22Rv1 (cell line): Measurements from ENCODE around the gene LTF.

Experiments
- ZFX ChIP-seq: fragments of 450-650 bp; IDR thresholded peaks from 2 replicates; pipeline ENCODE4 v1.6.1; 2017; ENCODE audit warnings: antibody characterized with exemption, borderline replicate concordance
- TF ChIP-seq, protein P1 (sequence below): fragments of 450-650 bp; IDR thresholded peaks from 2 replicates; pipeline ENCODE4 v1.5.1; 2017; ENCODE audit warnings: mild to moderate bottlenecking

DNA sequence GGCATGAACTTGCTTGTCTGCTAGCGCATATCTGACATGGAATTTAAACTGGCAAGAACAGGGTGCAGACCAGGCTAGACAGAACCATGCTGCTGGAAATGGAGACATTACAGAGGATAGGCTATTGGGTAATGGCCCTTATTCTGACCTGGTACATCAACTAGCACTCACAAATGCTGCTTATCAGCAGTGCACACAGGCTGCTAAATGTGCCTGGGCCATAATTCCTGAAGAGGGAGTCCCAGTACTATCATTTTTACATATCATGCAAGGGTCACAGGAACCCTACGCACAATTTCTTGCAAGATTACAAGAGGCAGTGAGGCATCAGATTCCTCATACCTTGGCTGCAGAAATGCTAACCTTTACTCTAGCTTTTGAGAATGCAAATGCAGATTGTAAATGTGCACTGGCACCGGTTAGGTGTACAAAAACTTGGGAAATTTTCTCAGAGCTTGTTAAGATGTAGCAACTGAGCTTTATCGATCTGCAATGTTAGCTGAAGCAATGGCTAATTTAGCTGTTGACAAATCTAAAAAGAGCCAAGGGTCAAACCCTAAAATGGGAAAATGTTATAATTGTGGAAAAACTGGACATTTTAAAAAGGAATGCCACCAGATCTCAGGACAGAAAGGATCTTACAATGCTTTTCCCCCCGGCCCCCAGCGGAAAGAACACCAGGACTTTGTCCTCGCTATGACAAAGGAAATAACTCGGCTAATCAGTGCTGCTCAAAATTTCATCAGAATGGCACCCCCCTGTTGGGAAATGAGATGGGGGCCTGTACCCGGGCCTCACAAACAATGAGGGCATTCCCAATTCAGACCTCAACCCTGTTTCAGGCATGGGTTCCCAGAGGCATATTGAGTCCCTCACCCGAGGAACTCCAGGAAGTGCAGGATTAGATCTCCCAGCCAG lies 36.5 kb downstream of the LTF start:
- TF ChIP-seq, protein P1, sequence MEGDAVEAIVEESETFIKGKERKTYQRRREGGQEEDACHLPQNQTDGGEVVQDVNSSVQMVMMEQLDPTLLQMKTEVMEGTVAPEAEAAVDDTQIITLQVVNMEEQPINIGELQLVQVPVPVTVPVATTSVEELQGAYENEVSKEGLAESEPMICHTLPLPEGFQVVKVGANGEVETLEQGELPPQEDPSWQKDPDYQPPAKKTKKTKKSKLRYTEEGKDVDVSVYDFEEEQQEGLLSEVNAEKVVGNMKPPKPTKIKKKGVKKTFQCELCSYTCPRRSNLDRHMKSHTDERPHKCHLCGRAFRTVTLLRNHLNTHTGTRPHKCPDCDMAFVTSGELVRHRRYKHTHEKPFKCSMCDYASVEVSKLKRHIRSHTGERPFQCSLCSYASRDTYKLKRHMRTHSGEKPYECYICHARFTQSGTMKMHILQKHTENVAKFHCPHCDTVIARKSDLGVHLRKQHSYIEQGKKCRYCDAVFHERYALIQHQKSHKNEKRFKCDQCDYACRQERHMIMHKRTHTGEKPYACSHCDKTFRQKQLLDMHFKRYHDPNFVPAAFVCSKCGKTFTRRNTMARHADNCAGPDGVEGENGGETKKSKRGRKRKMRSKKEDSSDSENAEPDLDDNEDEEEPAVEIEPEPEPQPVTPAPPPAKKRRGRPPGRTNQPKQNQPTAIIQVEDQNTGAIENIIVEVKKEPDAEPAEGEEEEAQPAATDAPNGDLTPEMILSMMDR, result no peak
- no peak for TF ChIP-seq ZFX
